IMR-90 (cell line): ENCODE results near the gene RAB30. TPM values are rescaled to one million over a fixed set of nuclear protein-coding genes. Genes with fewer than 3 reads are reported as not detected.
A peak's percentile ranks its signal among the peaks of the same experiment; 100 is the strongest.

ENCODE experiments used
- ATAC-seq: fragments of 200-7000 bp; cut with Tn5 transposase; 2 replicates; pipeline ENCODE4 v1.9.1; 2020; ENCODE audit warnings: low read depth, mild to moderate bottlenecking, moderate library complexity
- BruUV-seq: library from RNA; stranded (reverse); fragments of 400-500 nt; replicated peaks from 2 replicates; lab custom pipeline; 2021; lab: Mats Ljungman, UMichigan
- CTCF ChIA-PET: fragments of 300-600 bp; formaldehyde crosslinking; extraction: SDS; loops from one replicate; lab custom pipeline; 2021; ENCODE audit warnings: antibody characterized with exemption; lab: Yijun Ruan, JAX
- POLR2A ChIA-PET: fragments of 300-600 bp; sonication (Branson Sonifier 250); formaldehyde crosslinking; loops from one replicate; lab custom pipeline; 2022; ENCODE audit warnings: antibody characterized with exemption; ENCODE audit not compliant: unreplicated experiment; lab: Charles Lee
- DNase-seq: peaks from one replicate; pipeline ENCODE4 v3.0.0; 2013
- H2AFZ ChIP-seq: replicated peaks from 2 replicates; pipeline ENCODE3; 2013; ENCODE audit warnings: low read length, mild to moderate bottlenecking; ENCODE audit not compliant: poor library complexity
- H2AK5ac ChIP-seq: 2 replicates; pipeline ENCODE4 v1.6.1; 2013; ENCODE audit warnings: low read depth, low read length, inconsistent platforms
- H2AK9ac ChIP-seq: replicated peaks from 2 replicates; pipeline ENCODE3; 2013; ENCODE audit warnings: mild to moderate bottlenecking, low read depth, low read length, moderate library complexity; ENCODE audit not compliant: poor library complexity
- H2BK120ac ChIP-seq: 2 replicates; pipeline ENCODE4 v1.6.1; 2013; ENCODE audit warnings: low read depth, low read length, inconsistent platforms
- H2BK15ac ChIP-seq: 3 replicates; pipeline ENCODE4 v1.6.1; 2013; ENCODE audit warnings: low read depth, low read length, inconsistent platforms
- H2BK20ac ChIP-seq: 2 replicates; pipeline ENCODE4 v1.6.1; 2013; ENCODE audit warnings: low read depth, mild to moderate bottlenecking, inconsistent platforms, low read length, moderate library complexity
- H2BK5ac ChIP-seq: 2 replicates; pipeline ENCODE4 v1.6.1; 2013; ENCODE audit warnings: mild to moderate bottlenecking, low read depth, low read length, inconsistent platforms; ENCODE audit not compliant: poor library complexity, severe bottlenecking
- H3K14ac ChIP-seq: replicated peaks from 2 replicates; pipeline ENCODE4 v1.6.1; 2013; ENCODE audit warnings: low read depth, low read length, inconsistent platforms
- H3K18ac ChIP-seq: 2 replicates; pipeline ENCODE4 v1.6.1; 2013; ENCODE audit warnings: low read depth, low read length, control low read depth
- H3K23ac ChIP-seq: 2 replicates; pipeline ENCODE4 v1.6.1; 2013; ENCODE audit warnings: low read depth, low read length, inconsistent platforms
- H3K27ac ChIP-seq: 2 replicates; pipeline ENCODE4 v1.5.1; 2013; ENCODE audit warnings: mild to moderate bottlenecking, control low read depth, low read length; ENCODE audit not compliant: insufficient read depth
- H3K27me3 ChIP-seq: 2 replicates; pipeline ENCODE4 v1.6.1; 2013; ENCODE audit warnings: low read length; ENCODE audit not compliant: control insufficient read depth, insufficient read depth
- H3K36me3 ChIP-seq: 2 replicates; pipeline ENCODE4 v1.6.1; 2013; ENCODE audit warnings: low read length, mixed read lengths; ENCODE audit not compliant: control insufficient read depth, insufficient read depth
- H3K4ac ChIP-seq: 2 replicates; pipeline ENCODE4 v1.6.1; 2013; ENCODE audit warnings: low read depth, low read length, inconsistent platforms
- H3K4me1 ChIP-seq: 2 replicates; pipeline ENCODE4 v1.6.1; 2013; ENCODE audit warnings: low read length, mixed read lengths; ENCODE audit not compliant: control insufficient read depth, insufficient read depth
- H3K4me2 ChIP-seq: 2 replicates; pipeline ENCODE4 v1.6.1; 2013; ENCODE audit warnings: low read depth, mild to moderate bottlenecking, control low read depth, low read length, moderate library complexity
- H3K4me3 ChIP-seq: 2 replicates; pipeline ENCODE4 v1.5.1; 2013; ENCODE audit warnings: low read depth, mild to moderate bottlenecking, control low read depth, low read length, moderate library complexity; ENCODE audit not compliant: insufficient read depth
- H3K56ac ChIP-seq: 2 replicates; pipeline ENCODE4 v1.6.1; 2013; ENCODE audit warnings: low read length, inconsistent platforms; ENCODE audit not compliant: insufficient read depth; ENCODE audit errors: extremely low read depth
- H3K79me1 ChIP-seq, 2 experiments: 2 replicates each; pipeline ENCODE4 v1.6.1; 2013; ENCODE audit warnings: low read length in 2 of 2, inconsistent platforms in 1 of 2, low read depth in 1 of 2
- H3K9ac ChIP-seq: 2 replicates; pipeline ENCODE4 v1.6.1; 2013; ENCODE audit warnings: low read depth, low read length, control low read depth
- H3K9me1 ChIP-seq: 2 replicates; pipeline ENCODE4 v1.6.1; 2013; ENCODE audit warnings: low read length, inconsistent platforms; ENCODE audit not compliant: insufficient read depth
- H3K9me3 ChIP-seq: 2 replicates; pipeline ENCODE4 v1.6.1; 2013; ENCODE audit warnings: low read length; ENCODE audit not compliant: control insufficient read depth, insufficient read depth
- H4K20me1 ChIP-seq: 2 replicates; pipeline ENCODE4 v1.6.1; 2013; ENCODE audit warnings: low read length, inconsistent platforms; ENCODE audit not compliant: insufficient read depth
- H4K5ac ChIP-seq: 2 replicates; pipeline ENCODE4 v1.6.1; 2013; ENCODE audit warnings: mild to moderate bottlenecking, low read depth, low read length, control low read depth
- H4K8ac ChIP-seq, 2 experiments: 2 replicates each; pipeline ENCODE4 v1.6.1; 2013; ENCODE audit warnings: low read depth in 2 of 2, low read length in 2 of 2, control low read depth in 1 of 2, inconsistent platforms in 1 of 2
- H4K91ac ChIP-seq: 2 replicates; pipeline ENCODE4 v1.6.1; 2013; ENCODE audit warnings: low read depth, low read length, inconsistent platforms; ENCODE audit not compliant: insufficient read depth
- FOS ChIP-seq: fragments of 150-350 bp; IDR thresholded peaks from 2 replicates; pipeline ENCODE4 v1.6.1; 2016; ENCODE audit warnings: low read depth, low read length
- RAD21 ChIP-seq: IDR thresholded peaks from 2 replicates; pipeline ENCODE4 v1.6.1; 2012; ENCODE audit warnings: low read length, improper control_type of control experiment
- RFX5 ChIP-seq: IDR thresholded peaks from 2 replicates; pipeline ENCODE4 v1.8.0; 2012; ENCODE audit warnings: low read depth, mild to moderate bottlenecking, low read length, moderate library complexity
- SMC3 ChIP-seq: fragments of 150-350 bp; IDR thresholded peaks from 2 replicates; pipeline ENCODE4 v1.6.1; 2016; ENCODE audit warnings: low read depth, mild to moderate bottlenecking, antibody characterized with exemption, low read length, moderate library complexity
- USF2 ChIP-seq: fragments of 150-350 bp; IDR thresholded peaks from 2 replicates; pipeline ENCODE4 v1.6.1; 2017; ENCODE audit warnings: mild to moderate bottlenecking, antibody characterized with exemption, low read length, low read depth
- WGBS, 2 experiments: methylation state at CpG; one replicate each; pipeline versions ENCODE4 v1.1.5 to v1.1.7; 2013; ENCODE audit warnings: missing lambda C conversion rate in 2 of 2; ENCODE audit not compliant: insufficient read length in 1 of 2; ENCODE audit errors: extremely low coverage in 2 of 2; 5-methylcytosine and 5-hydroxymethylcytosine counted together
- dilution Hi-C: fragments of 300-500 bp; cut with HindIII; formaldehyde crosslinking; loops from one replicate; pipeline ENCODE4 v1.14.3; 2018; ENCODE audit warnings: low sequenced_read_pairs; ENCODE audit not compliant: unreplicated experiment
- in situ Hi-C: fragments of 300-500 bp; cut with MboI; formaldehyde crosslinking; loops from 3 replicates; pipeline ENCODE4 v1.14.3; 2019; ENCODE audit warnings: low sequenced_read_pairs, inconsistent platforms, mixed read lengths
- intact Hi-C: fragments of 100-400 bp; cut with micrococcal nuclease; formaldehyde crosslinking; loops from 2 replicates; pipeline ENCODE4 v1.10.0; 2022
- polyA plus RNA-seq, 3 experiments: library from polyadenylated mRNA; depleted of rRNA; stranded (reverse); fragments of >200 nt; gene quantifications; 2 replicates each; pipeline ENCODE4 v1.2.3, GENCODE V29; 2012; ENCODE audit warnings: low replicate concordance in 1 of 3
- total RNA-seq: library from RNA; depleted of rRNA; stranded (reverse); fragments of >200 nt; gene quantifications from 2 replicates; pipeline ENCODE4 v1.2.3, GENCODE V29; 2012
- TF ChIP-seq, protein P1 (sequence below): conservative IDR thresholded peaks from 2 replicates; pipeline ENCODE4 v1.5.1; 2012; ENCODE audit warnings: mild to moderate bottlenecking, low read depth, low read length, improper control_type of control experiment

The RAB30 gene
- total and polyA plus RNA-seq, 2 of the 4 experiments (the other 2 are of a cell fraction), result 7.2 to 25.6 TPM

GRCh38 chr11:83097429-83098075 lies 25.9 kb upstream of the RAB30 start:
- peak; percentile 68 for ATAC-seq
- intact Hi-C loops, result no loop called here
- in situ Hi-C loops, result no loop called here
- H3K79me1 ChIP-seq, result no peaks in the 10 kb centered on the region
- H3K4me1 ChIP-seq, result peaks cover 4% of the 10 kb centered on the region; the same call in 1 of the 2 replicates
- no TSS peak for BruUV-seq
- H3K4me3 ChIP-seq, result no peak overlapping the region
- no peak overlapping the region for H2BK5ac ChIP-seq
- no peaks in the 10 kb centered on the region for H4K20me1 ChIP-seq
- dilution Hi-C loops, result no loop called here
- H3K14ac ChIP-seq, result no peak overlapping the region
- no peak overlapping the region for H3K9ac ChIP-seq
- ChIA-PET CTCF (interaction anchor here (0.6 to 1.5 kb wide), 4 partner anchors 70 to 235 kb away, joined by 3 to 7 read pairs (median 4); no protein-coding TSS in a partner anchor), POLR2A (no interaction called here)
- H2AFZ ChIP-seq, result no peak overlapping the region
- no peak overlapping the region for H3K4ac ChIP-seq
- no peaks in the 10 kb centered on the region for H3K9me1 ChIP-seq
- H3K36me3 ChIP-seq, result no peaks in the 10 kb centered on the region
- no peak overlapping the region for H2BK20ac ChIP-seq
- H4K5ac ChIP-seq, result no peak overlapping the region
- peak; percentile 29 for DNase-seq
- H2BK120ac ChIP-seq, result no peak overlapping the region
- H3K23ac ChIP-seq, result no peak overlapping the region
- no peak overlapping the region for H4K91ac ChIP-seq
- no peak overlapping the region for H3K56ac ChIP-seq
- no peak overlapping the region for H3K27ac ChIP-seq
- WGBS, 2 experiments, result no CpG with 5 or more reads among the region's 3 CpGs
- TF ChIP-seq USF2 (no peak), RFX5 (no peak), SMC3 (no peak), FOS (no peak), RAD21 (no peak)
- TF ChIP-seq, protein P1, sequence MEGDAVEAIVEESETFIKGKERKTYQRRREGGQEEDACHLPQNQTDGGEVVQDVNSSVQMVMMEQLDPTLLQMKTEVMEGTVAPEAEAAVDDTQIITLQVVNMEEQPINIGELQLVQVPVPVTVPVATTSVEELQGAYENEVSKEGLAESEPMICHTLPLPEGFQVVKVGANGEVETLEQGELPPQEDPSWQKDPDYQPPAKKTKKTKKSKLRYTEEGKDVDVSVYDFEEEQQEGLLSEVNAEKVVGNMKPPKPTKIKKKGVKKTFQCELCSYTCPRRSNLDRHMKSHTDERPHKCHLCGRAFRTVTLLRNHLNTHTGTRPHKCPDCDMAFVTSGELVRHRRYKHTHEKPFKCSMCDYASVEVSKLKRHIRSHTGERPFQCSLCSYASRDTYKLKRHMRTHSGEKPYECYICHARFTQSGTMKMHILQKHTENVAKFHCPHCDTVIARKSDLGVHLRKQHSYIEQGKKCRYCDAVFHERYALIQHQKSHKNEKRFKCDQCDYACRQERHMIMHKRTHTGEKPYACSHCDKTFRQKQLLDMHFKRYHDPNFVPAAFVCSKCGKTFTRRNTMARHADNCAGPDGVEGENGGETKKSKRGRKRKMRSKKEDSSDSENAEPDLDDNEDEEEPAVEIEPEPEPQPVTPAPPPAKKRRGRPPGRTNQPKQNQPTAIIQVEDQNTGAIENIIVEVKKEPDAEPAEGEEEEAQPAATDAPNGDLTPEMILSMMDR, result no peak
- no peaks in the 10 kb centered on the region for H3K27me3 ChIP-seq
- H2AK9ac ChIP-seq, result no peak overlapping the region
- H3K4me2 ChIP-seq, result no peak overlapping the region
- no peak overlapping the region for H3K18ac ChIP-seq
- H2AK5ac ChIP-seq, result no peak overlapping the region
- H4K8ac ChIP-seq, result no peak overlapping the region
- no peaks in the 10 kb centered on the region for H3K9me3 ChIP-seq
- no peak overlapping the region for H2BK15ac ChIP-seq
